Fibroblast of skin of right quadriceps (primary cell): ENCODE measurements around the gene AJAP1.

Experiments used
- DNase-seq: peaks from one replicate; pipeline ENCODE4 v3.0.0-alpha.2; 2013

AJAP1 gene

GRCh38 chr1:4703646-4704045 is 49.2 kb downstream of the AJAP1 start:
- no peak for DNase-seq

- DNase-seq, result no peak
These were observed 54.6 kb downstream of the AJAP1 start for GRCh38 chr1:4708840-4709507.

- no peak for DNase-seq
These were observed 55.2 kb downstream of the AJAP1 start for GRCh38 chr1:4709641-4710040.

- no peak for DNase-seq
These were observed 56.4 kb downstream of the AJAP1 start for GRCh38 chr1:4710592-4711415.

GRCh38 chr1:4711416-4712275 is 57.2 kb downstream of the AJAP1 start:
- DNase-seq, result no peak

GRCh38 chr1:4713669-4714068 is 59.3 kb downstream of the AJAP1 start:
- DNase-seq, result no peak

GRCh38 chr1:4716406-4716805 is 62.0 kb downstream of the AJAP1 start:
- no peak for DNase-seq

- DNase-seq, result no peak
These were observed 63.7 kb downstream of the AJAP1 start for GRCh38 chr1:4718071-4718470.

- no peak for DNase-seq
These were observed 68.7 kb downstream of the AJAP1 start for GRCh38 chr1:4723106-4723505.

GRCh38 chr1:4724001-4724400 is 69.6 kb downstream of the AJAP1 start:
- no peak for DNase-seq

GRCh38 chr1:4724695-4725250 is 70.4 kb downstream of the AJAP1 start:
- DNase-seq, result no peak

- DNase-seq, result no peak
These were observed 71.0 kb downstream of the AJAP1 start for GRCh38 chr1:4725416-4725815.

GRCh38 chr1:4726620-4727341 is 72.4 kb downstream of the AJAP1 start:
- DNase-seq, result no peak

- no peak for DNase-seq
These were observed 74.1 kb downstream of the AJAP1 start for GRCh38 chr1:4728319-4729089.

GRCh38 chr1:4729090-4729471 is 74.7 kb downstream of the AJAP1 start:
- no peak for DNase-seq

- no peak for DNase-seq
These were observed 75.7 kb downstream of the AJAP1 start for GRCh38 chr1:4730078-4730477.

- DNase-seq, result no peak
These were observed 79.2 kb downstream of the AJAP1 start for GRCh38 chr1:4733446-4734177.

- no peak for DNase-seq
These were observed 79.8 kb downstream of the AJAP1 start for GRCh38 chr1:4734219-4734618.

- DNase-seq, result no peak
These were observed 80.4 kb downstream of the AJAP1 start for GRCh38 chr1:4734791-4735190.

- DNase-seq, result no peak
These were observed 81.8 kb downstream of the AJAP1 start for GRCh38 chr1:4736254-4736653.

- DNase-seq, result peak; percentile 13
These were observed 87.5 kb downstream of the AJAP1 start for GRCh38 chr1:4741876-4742423.
